Tibial artery (tissue), 4 donors: ENCODE results near the gene APBB1.

Experiments used
- DNase-seq, 2 donors: peaks; one replicate each; pipeline ENCODE4 v3.0.0-alpha.2; 2019
- H3K27ac ChIP-seq, 2 donors: fragments of 200-600 bp; sonication (generic) in 1 of 2; 1 replicate in 1 of 2; 2 replicates in 1 of 2; pipeline ENCODE4 v1.5.1; 2018 to 2019; ENCODE audit warnings: mild to moderate bottlenecking in 1 of 2
- H3K27me3 ChIP-seq, 2 donors: fragments of 200-600 bp; sonication (generic) in 1 of 2; one replicate each; pipeline versions ENCODE4 v1.5.1 to v1.6.0; 2016 to 2019
- H3K36me3 ChIP-seq, 3 donors: fragments of 200-600 bp; sonication (generic) in 2 of 3; one replicate each; pipeline ENCODE4 v1.5.1; 2016 to 2019; ENCODE audit warnings: mild to moderate bottlenecking in 2 of 3
- H3K4me1 ChIP-seq, 4 donors: fragments of 200-600 bp; sonication (generic) in 2 of 4; 1 replicate in 3 of 4; 2 replicates in 1 of 4; pipeline ENCODE4 v1.5.1; 2016 to 2019
- H3K4me3 ChIP-seq, 2 donors: fragments of 200-600 bp; sonication (generic) in 1 of 2; 1 replicate in 1 of 2; 2 replicates in 1 of 2; pipeline ENCODE4 v1.5.1; 2018 to 2019; ENCODE audit warnings: mild to moderate bottlenecking in 2 of 2
- H3K9me3 ChIP-seq, 3 donors: fragments of 200-600 bp; sonication (generic) in 1 of 3; one replicate each; pipeline ENCODE4 v1.5.1; 2016 to 2019
- intact Hi-C: fragments of 100-400 bp; cut with DNase I; formaldehyde crosslinking; loops from one replicate; pipeline ENCODE4 v1.15.0; 2023; ENCODE audit warnings: low total_unique reads
- TF ChIP-seq, protein P1 (sequence below), 2 experiments: fragments of 200-600 bp in 1 of 2; fragments of 450-650 bp in 1 of 2; IDR thresholded peaks; one replicate each; pipeline ENCODE4 v1.5.1; 2017 to 2019; ENCODE audit warnings: antibody characterized with exemption in 2 of 2, mild to moderate bottlenecking in 1 of 2, moderate library complexity in 1 of 2

The APBB1 gene

DNA sequence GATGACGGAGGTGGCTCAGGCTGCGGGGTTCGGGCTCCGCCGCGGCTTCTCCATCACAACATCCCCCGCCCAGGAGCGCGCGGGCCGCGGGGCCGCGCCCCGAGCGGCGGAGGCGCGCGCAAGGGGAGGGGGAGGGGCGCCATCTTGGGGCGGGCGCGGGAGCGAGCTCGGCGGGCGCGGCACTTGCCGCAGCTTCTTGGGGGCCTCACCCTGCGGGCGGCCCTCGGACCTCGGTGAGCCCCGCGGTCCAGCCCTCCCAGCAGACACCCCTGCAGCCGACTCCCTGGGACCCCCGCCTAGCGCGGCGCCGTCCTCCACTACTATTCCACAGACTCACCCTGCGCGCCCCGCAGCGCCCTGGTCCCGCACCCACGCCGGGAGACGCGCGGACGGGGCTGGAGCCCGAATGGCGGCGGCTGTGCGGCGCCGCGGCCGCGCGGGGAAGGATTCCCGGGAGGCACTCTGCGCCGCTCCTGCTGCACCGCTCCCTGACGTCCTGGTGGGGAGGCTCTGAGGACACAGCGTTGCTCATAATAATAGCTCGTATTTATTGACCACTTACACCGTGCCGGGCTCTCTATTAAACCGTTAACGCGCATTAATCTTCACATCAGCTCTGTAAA lies at the start of gene APBB1:
TSS of gene APBB1 (minus strand) at position 86 of the 623 bp plus-strand sequence. CDS start 7,747 bp downstream, outside the sequence.
- Histone ChIP-seq H3K27ac (peak within 1 kb of the TSS; percentile 92 to 94), H3K27me3 (no peaks in the 10 kb centered on the region), H3K36me3 (no peaks in the 10 kb centered on the region), H3K4me1 (peaks cover 0 to 39% (median 19%) of the 10 kb centered on the region in 4 donors), H3K9me3 (no peaks in the 10 kb centered on the region), H3K4me3 (peak within 1 kb of the TSS; percentile 98 to 99)
- intact Hi-C loops, result no loop called here
- TF ChIP-seq, protein P1, sequence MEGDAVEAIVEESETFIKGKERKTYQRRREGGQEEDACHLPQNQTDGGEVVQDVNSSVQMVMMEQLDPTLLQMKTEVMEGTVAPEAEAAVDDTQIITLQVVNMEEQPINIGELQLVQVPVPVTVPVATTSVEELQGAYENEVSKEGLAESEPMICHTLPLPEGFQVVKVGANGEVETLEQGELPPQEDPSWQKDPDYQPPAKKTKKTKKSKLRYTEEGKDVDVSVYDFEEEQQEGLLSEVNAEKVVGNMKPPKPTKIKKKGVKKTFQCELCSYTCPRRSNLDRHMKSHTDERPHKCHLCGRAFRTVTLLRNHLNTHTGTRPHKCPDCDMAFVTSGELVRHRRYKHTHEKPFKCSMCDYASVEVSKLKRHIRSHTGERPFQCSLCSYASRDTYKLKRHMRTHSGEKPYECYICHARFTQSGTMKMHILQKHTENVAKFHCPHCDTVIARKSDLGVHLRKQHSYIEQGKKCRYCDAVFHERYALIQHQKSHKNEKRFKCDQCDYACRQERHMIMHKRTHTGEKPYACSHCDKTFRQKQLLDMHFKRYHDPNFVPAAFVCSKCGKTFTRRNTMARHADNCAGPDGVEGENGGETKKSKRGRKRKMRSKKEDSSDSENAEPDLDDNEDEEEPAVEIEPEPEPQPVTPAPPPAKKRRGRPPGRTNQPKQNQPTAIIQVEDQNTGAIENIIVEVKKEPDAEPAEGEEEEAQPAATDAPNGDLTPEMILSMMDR (IDR thresholded peaks at IDR 0.05), result peak; percentile 26 to 29
- DNase-seq, result peak; percentile 49 to 83

DNA sequence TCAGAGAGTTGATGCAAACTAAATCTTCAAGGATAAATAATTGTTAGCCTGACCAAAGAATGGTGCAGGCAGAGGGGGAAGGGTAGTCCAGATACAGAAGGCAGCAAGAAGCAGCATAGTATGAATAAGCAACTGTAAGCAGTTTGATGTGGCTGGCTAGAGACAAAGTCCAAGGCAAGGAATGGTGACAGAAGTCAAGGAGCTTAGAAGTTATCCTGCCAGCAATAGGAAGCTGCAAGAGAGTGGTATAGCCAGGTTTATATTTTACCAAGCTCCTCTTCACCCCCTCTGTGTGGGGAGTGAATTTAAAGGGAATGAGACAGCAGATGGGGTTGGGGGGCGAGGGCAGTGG lies 40.2 kb upstream of the APBB1 start:
- Histone ChIP-seq H3K27me3 (no peaks in the 10 kb centered on the region), H3K36me3 (peaks cover 63 to 96% (median 77%) of the 10 kb centered on the region in 3 donors), H3K4me3 (no peak overlapping the region), H3K9me3 (no peaks in the 10 kb centered on the region), H3K27ac (no peak overlapping the region), H3K4me1 (no peaks in the 10 kb centered on the region)
- no peak for DNase-seq
- intact Hi-C loops, result no loop called here
- TF ChIP-seq, protein P1 (IDR thresholded peaks at IDR 0.05), result no peak

GRCh38 chr11:6458352-6459098 lies 39.6 kb upstream of the APBB1 start:
- Histone ChIP-seq H3K9me3 (no peaks in the 10 kb centered on the region), H3K27ac (no peak overlapping the region), H3K4me3 (no peak overlapping the region), H3K36me3 (peaks cover 63 to 96% (median 72%) of the 10 kb centered on the region in 3 donors), H3K4me1 (no peaks in the 10 kb centered on the region), H3K27me3 (no peaks in the 10 kb centered on the region)
- TF ChIP-seq, protein P1 (IDR thresholded peaks at IDR 0.05), result no peak
- intact Hi-C loops, result no loop called here
- no peak for DNase-seq

- TF ChIP-seq, protein P1 (IDR thresholded peaks at IDR 0.05), result no peak
- Histone ChIP-seq H3K9me3 (no peaks in the 10 kb centered on the region), H3K4me3 (no peak overlapping the region), H3K27ac (no peak overlapping the region), H3K36me3 (peaks cover 61 to 94% (median 68%) of the 10 kb centered on the region in 3 donors), H3K4me1 (peaks cover 0 to 2% (median 1%) of the 10 kb centered on the region in 4 donors), H3K27me3 (no peaks in the 10 kb centered on the region)
- DNase-seq, result no peak
- intact Hi-C loops, result no loop called here
These were observed 38.9 kb upstream of the APBB1 start for GRCh38 chr11:6457581-6458320.

GRCh38 chr11:6456361-6457073 lies 37.6 kb upstream of the APBB1 start:
- no peak for DNase-seq
- H3K4me3 ChIP-seq, result no peak overlapping the region
- H3K36me3 ChIP-seq, result peaks cover 61 to 94% (median 63%) of the 10 kb centered on the region in 3 donors
- H3K4me1 ChIP-seq, result peaks cover 0 to 14% (median 12%) of the 10 kb centered on the region in 4 donors
- H3K27ac ChIP-seq, result no peak overlapping the region
- H3K9me3 ChIP-seq, result no peaks in the 10 kb centered on the region
- intact Hi-C loops, result no loop called here
- TF ChIP-seq, protein P1 (IDR thresholded peaks at IDR 0.05), result no peak
- no peaks in the 10 kb centered on the region for H3K27me3 ChIP-seq
